Common myeloid progenitor, CD34-positive (primary cell): ENCODE results near the gene RNPS1.
A peak's percentile ranks its signal among the peaks of the same experiment; 100 is the strongest.

Source experiments
- CTCF ChIA-PET: fragments of 350-600 bp; sonication (Branson Sonifier 250); formaldehyde crosslinking; loops from one replicate; lab custom pipeline; 2021; ENCODE audit warnings: antibody characterized with exemption; lab: Charles Lee
- POLR2A ChIA-PET: fragments of 350-600 bp; sonication (Branson Sonifier 250); formaldehyde crosslinking; loops from one replicate; lab custom pipeline; 2021; ENCODE audit warnings: antibody characterized with exemption; lab: Charles Lee
- DNase-seq, 3 donors: peaks; one replicate each; pipeline versions ENCODE4 v3.0.0 to v3.0.0-alpha.2; 2013
- H3K27ac ChIP-seq, 2 experiments: 1 replicate in 1 of 2; 2 replicates in 1 of 2; pipeline ENCODE4 v1.7.0; 2013; ENCODE audit warnings: inconsistent platforms in 2 of 2, low read length in 2 of 2, mild to moderate bottlenecking in 2 of 2, low read depth in 1 of 2, moderate library complexity in 1 of 2; ENCODE audit not compliant: severe bottlenecking in 2 of 2, insufficient read depth in 1 of 2, poor library complexity in 1 of 2
- H3K27me3 ChIP-seq, 5 experiments: replicated peaks in 2 of 5; 1 replicate in 3 of 5; 2 replicates in 2 of 5; pipeline versions ENCODE4 v1.6.1 to v1.7.0; 2013; ENCODE audit warnings: low read length in 4 of 5, mild to moderate bottlenecking in 2 of 5, moderate library complexity in 2 of 5, inconsistent platforms in 1 of 5; ENCODE audit not compliant: insufficient read depth in 5 of 5, control insufficient read depth in 4 of 5
- H3K36me3 ChIP-seq, 4 experiments: 1 replicate in 2 of 4; 2 replicates in 2 of 4; pipeline versions ENCODE4 v1.6.1 to v1.7.0; 2013; ENCODE audit warnings: low read length in 3 of 4, control low read depth in 1 of 4, mild to moderate bottlenecking in 1 of 4; ENCODE audit not compliant: control insufficient read depth in 4 of 4, insufficient read depth in 4 of 4
- H3K4me1 ChIP-seq, 4 experiments: 1 replicate in 3 of 4; 2 replicates in 1 of 4; pipeline versions ENCODE4 v1.6.1 to v1.7.1; 2013; ENCODE audit warnings: low read length in 3 of 4, mild to moderate bottlenecking in 3 of 4, control low read depth in 1 of 4, inconsistent platforms in 1 of 4, moderate library complexity in 1 of 4; ENCODE audit not compliant: control insufficient read depth in 4 of 4, insufficient read depth in 4 of 4; ENCODE audit errors: control extremely low read depth in 1 of 4
- H3K4me3 ChIP-seq, 7 experiments: 1 replicate in 4 of 7; 2 replicates in 3 of 7; pipeline versions ENCODE4 v1.5.1 to v1.7.0; 2013; ENCODE audit warnings: mild to moderate bottlenecking in 7 of 7, low read length in 6 of 7, moderate library complexity in 6 of 7, inconsistent platforms in 2 of 7, low read depth in 2 of 7, control low read depth in 1 of 7; ENCODE audit not compliant: insufficient read depth in 4 of 7, control insufficient read depth in 1 of 7; ENCODE audit errors: extremely low read depth in 1 of 7
- H3K9me3 ChIP-seq, 5 experiments: 1 replicate in 4 of 5; 2 replicates in 1 of 5; pipeline versions ENCODE4 v1.6.1 to v1.7.1; 2013; ENCODE audit warnings: low read length in 4 of 5, mild to moderate bottlenecking in 2 of 5, inconsistent platforms in 1 of 5, low read depth in 1 of 5, moderate library complexity in 1 of 5; ENCODE audit not compliant: control insufficient read depth in 4 of 5, insufficient read depth in 2 of 5; ENCODE audit errors: control extremely low read depth in 1 of 5
- WGBS: methylation state at CpG from one replicate; pipeline ENCODE4 v1.1.5; 2013; ENCODE audit not compliant: insufficient coverage; 5-methylcytosine and 5-hydroxymethylcytosine counted together

Gene RNPS1

DNA sequence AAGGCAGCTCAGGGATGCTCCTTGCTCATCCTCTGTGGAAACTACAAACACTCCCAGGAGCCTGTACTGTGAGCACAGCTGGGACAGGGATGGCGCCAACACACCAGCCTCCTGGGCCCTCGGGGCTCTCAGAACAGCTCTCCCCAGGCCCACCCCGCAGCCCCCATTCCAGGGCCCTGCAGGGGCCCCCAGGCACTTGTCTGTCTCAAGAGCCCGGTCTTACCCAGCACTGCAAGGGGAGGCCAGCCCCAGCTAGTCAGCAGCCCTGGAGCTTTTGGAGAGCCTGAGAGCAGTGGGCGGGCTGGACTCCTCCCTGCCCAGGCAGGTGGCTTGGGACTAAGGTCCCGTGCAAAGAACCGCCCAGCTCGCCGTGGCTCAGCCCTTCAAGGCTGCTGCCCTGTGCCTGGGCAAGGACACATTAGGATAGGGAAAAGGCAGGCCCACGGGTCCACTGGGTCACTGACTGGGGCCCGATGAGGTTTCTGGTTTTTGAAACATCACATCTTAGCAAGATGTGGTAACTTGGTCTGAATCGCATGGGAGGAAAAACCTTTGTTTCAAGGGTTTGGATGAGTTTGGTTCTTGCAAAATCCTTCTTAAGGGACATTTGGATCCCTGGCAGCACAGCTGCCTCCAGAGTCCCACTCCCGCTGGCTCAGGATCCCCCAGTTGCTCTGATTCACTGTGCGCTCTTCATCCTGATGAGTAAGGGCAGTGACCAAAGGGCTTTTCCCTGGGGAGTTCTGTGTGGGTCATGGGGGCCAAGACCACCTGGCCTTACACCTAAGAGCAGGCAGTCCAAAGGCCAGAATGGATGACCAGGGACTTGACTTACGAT, 28.9 kb downstream of the RNPS1 start:
- ChIA-PET POLR2A (interaction anchor here (0.8 to 1.1 kb wide), 3 partner anchors 9 to 1602 kb away, joined by 3 read pairs; no protein-coding TSS in a partner anchor), CTCF (interaction anchor here (1.5 to 1.8 kb wide), 2 partner anchors 13 kb away, joined by 7 to 8 read pairs; partner anchors contain the start of gene ECI1)
- Histone ChIP-seq H3K4me3 (no peak overlapping the region), H3K36me3 (peaks cover 3 to 43% (median 21%) of the 10 kb centered on the region in 4 experiments), H3K9me3 (no peaks in the 10 kb centered on the region), H3K27ac (no peak overlapping the region), H3K27me3 (peaks cover 0 to 43% (median 12%) of the 10 kb centered on the region in 5 experiments), H3K4me1 (peaks cover 0 to 18% (median 8%) of the 10 kb centered on the region in 4 experiments)
- WGBS, result 96% methylated on average over 15 of the region's 15 CpGs
- no peak for DNase-seq

DNA sequence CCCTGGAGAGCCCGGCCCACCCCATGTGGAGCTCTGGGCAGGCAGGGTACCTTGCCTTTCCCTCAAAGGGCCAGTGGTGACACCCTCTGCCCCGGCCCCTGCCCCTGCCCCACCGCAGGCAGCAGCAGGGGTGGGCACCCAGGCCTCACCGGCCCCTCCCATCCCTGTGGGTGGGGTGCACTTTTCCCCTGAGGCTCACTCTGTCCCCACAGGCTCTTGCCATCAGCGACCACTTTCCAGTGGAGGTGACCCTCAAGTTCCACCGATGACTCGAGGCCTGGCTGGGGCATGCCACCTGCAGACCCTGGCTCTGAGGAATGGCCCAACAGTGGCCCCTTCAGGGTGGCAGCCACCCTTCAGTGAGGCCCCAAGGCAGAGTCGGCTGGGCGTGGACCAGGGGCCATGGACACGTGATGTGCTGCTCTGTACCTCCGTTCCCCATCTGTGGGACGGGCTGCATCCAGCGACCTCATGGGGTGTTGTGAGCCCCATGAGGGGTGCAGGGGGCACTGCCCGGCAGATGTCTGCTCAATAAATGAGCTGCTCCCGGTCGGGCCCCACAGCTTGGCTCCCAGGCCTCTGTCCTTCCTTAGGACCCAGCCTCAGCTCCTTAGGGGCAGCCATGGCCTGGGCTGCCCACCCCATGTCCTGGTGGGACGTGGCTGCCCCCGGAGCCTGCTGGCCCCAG, 29.6 kb downstream of the RNPS1 start:
- H3K36me3 ChIP-seq, result peaks cover 2 to 42% (median 24%) of the 10 kb centered on the region in 4 experiments
- POLR2A ChIA-PET, result interaction anchor here (0.8 to 1.1 kb wide), 4 partner anchors 9 to 1603 kb away, joined by 3 to 4 read pairs (median 3); no protein-coding TSS in a partner anchor
- 74% methylated on average over 13 of the region's 18 CpGs for WGBS

DNA sequence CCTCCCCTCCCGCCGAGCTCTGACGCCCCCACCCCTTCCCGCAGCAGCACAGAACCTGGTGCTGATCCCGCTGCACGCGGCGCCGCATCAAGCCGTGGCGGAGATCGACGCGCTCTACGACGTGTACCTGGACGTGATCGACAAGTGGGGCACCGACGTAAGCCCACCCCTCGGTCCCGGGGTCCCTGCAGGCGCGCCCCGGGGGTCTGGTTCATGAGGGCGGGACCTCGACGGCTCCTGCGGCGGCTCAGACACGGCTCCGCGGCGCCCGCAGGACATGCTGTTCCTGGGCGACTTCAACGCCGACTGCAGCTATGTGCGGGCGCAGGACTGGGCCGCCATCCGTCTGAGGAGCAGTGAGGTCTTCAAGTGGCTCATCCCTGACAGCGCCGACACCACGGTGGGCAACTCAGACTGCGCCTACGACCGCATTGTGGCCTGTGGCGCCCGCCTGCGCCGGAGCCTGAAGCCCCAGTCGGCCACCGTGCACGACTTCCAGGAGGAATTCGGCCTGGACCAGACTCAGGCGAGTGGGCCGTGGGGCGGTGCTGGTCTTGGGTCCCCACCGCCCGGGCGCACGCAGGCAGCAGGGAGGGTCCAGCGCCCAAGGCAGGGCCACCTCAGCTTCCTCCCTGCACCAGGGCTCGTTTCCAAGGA, 30.3 kb downstream of the RNPS1 start:
- H3K27me3 ChIP-seq, result peaks cover 0 to 43% (median 12%) of the 10 kb centered on the region in 5 experiments
- H3K4me1 ChIP-seq, result peaks cover 0 to 18% (median 8%) of the 10 kb centered on the region in 4 experiments
- 17% methylated on average over 54 of the region's 65 CpGs for WGBS
- ChIA-PET POLR2A (interaction anchor here (0.8 to 1.1 kb wide), 2 partner anchors 250 to 1603 kb away, joined by 3 to 4 read pairs; no protein-coding TSS in a partner anchor), CTCF (interaction anchor here (1.5 to 1.8 kb wide), 2 partner anchors 12 to 14 kb away, joined by 7 to 8 read pairs; partner anchors contain the start of gene ECI1)
- H3K4me3 ChIP-seq, result peak overlapping the region in 1 of 7 experiments; percentile 23
- H3K9me3 ChIP-seq, result no peaks in the 10 kb centered on the region
- H3K27ac ChIP-seq, result no peak overlapping the region
- H3K36me3 ChIP-seq, result peaks cover 4 to 42% (median 22%) of the 10 kb centered on the region in 4 experiments
- no peak for DNase-seq

More for the DNA sequence above, 29.6 kb downstream of the RNPS1 start:
- Histone ChIP-seq H3K4me3 (no peak overlapping the region), H3K4me1 (peaks cover 0 to 18% (median 8%) of the 10 kb centered on the region in 4 experiments), H3K27ac (no peak overlapping the region), H3K9me3 (no peaks in the 10 kb centered on the region), H3K27me3 (peaks cover 0 to 43% (median 12%) of the 10 kb centered on the region in 5 experiments)
- no peak for DNase-seq
- CTCF ChIA-PET, result interaction anchor here (1.5 to 1.8 kb wide), 2 partner anchors 12 to 14 kb away, joined by 7 to 8 read pairs; partner anchors contain the start of gene ECI1

DNA sequence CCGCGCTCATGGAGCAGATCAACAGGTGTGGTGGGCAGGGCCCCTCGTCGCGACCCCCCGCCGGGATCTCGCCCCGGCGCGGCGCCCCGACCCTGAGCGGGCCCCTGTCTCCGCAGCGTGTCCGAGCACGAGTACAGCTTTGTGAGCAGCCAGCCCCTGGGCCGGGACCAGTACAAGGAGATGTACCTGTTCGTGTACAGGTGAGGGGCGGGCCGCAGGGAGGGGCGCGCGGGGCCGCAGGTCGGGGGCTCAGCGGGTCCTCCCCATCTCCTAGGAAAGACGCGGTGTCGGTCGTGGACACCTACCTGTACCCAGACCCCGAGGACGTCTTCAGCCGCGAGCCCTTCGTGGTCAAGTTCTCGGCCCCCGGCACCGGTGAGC, 30.8 kb downstream of the RNPS1 start:
- Histone ChIP-seq H3K27me3 (peaks cover 0 to 43% (median 12%) of the 10 kb centered on the region in 5 experiments), H3K9me3 (no peaks in the 10 kb centered on the region), H3K4me3 (peak overlapping the region in 3 of 7 experiments; percentile 40 to 48 (median 45)), H3K4me1 (peaks cover 0 to 18% (median 8%) of the 10 kb centered on the region in 4 experiments), H3K27ac (no peak overlapping the region), H3K36me3 (peaks cover 4 to 42% (median 23%) of the 10 kb centered on the region in 4 experiments)
- DNase-seq, result no peak
- CTCF ChIA-PET, result no interaction called here
- 8% methylated on average over 37 of the region's 40 CpGs for WGBS
- POLR2A ChIA-PET, result no interaction called here

DNA sequence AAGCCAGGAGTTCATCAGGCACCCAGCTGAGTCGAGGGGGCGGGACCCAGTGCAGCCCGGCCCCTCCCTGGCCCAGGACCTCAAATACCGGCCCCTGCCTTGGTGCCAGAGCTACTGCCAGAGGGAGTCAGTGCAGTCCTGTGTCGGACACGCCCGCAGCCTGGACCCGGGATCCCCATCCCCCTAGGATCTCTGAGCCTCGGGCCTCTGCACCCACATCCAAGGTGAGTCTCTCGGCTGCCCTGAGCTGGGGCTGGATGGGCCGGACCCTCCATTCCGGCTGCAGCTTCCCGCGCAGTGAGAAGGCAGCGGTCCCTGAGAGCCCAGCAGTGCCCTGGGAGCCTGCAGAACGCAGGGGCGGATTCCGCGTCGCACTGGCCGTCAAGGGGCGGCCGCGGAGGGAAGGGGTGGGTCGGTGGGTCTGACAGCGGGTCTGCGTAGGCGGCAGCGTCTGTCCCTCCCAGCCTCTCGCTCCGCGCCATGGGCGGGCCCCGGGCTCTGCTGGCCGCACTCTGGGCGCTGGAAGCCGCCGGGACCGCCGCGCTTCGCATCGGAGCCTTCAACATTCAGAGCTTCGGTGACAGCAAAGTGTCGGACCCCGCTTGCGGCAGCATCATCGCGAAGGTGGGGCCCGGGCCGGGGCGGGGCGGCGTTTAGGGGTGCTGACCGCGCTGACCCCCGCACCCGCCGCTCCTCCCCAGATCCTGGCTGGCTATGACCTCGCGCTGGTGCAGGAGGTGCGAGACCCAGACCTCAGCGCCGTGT, 31.4 kb downstream of the RNPS1 start, which contains the start of gene DNASE1L2:
Gene DNASE1L2 (plus strand): TSS at position 108 of the 765 bp plus-strand sequence. CDS start 373 bp downstream, at position 481.
- no peak for DNase-seq
- peaks cover 6 to 46% (median 28%) of the 10 kb centered on the region in 4 experiments for H3K36me3 ChIP-seq
- H3K9me3 ChIP-seq, result no peaks in the 10 kb centered on the region
- POLR2A ChIA-PET, result interaction anchor here (0.8 to 1.4 kb wide), 2 partner anchors 13 to 15 kb away, joined by 3 read pairs; partner anchors contain the start of genes E4F1 and ECI1
- peak within 1 kb of the TSS in 4 of 7 experiments; percentile 23 to 48 (median 42) for H3K4me3 ChIP-seq
- no peak within 1 kb of the TSS for H3K27ac ChIP-seq
- H3K27me3 ChIP-seq, result peaks cover 0 to 43% (median 12%) of the 10 kb centered on the region in 5 experiments
- CTCF ChIA-PET, result interaction anchor here (1.5 to 1.7 kb wide), 2 partner anchors 11 to 16 kb away, joined by 4 to 7 read pairs; no protein-coding TSS in a partner anchor
- peaks cover 0 to 18% (median 8%) of the 10 kb centered on the region in 4 experiments for H3K4me1 ChIP-seq
- 8% methylated on average over 58 of the region's 64 CpGs for WGBS
